NB4 (cell line): Measurements from ENCODE around the gene RCAN3.

Source experiments
- CTCF ChIP-seq: IDR thresholded peaks from one replicate; pipeline ENCODE4 v1.5.1; 2012; ENCODE audit warnings: low read depth, low read length
- MAX ChIP-seq: IDR thresholded peaks from 2 replicates; pipeline ENCODE4 v1.6.1; 2011; ENCODE audit warnings: low read depth, low read length
- MYC ChIP-seq: IDR thresholded peaks from 2 replicates; pipeline ENCODE4 v1.6.1; 2011; ENCODE audit warnings: low read depth, low read length
- POLR2A ChIP-seq: IDR thresholded peaks from 2 replicates; pipeline ENCODE4 v1.6.1; 2011; ENCODE audit warnings: mild to moderate bottlenecking; ENCODE audit not compliant: insufficient read length; ENCODE audit errors: extremely low read depth

- no peak for TF ChIP-seq CTCF
- TF ChIP-seq MAX: no peak
- TF ChIP-seq POLR2A: no peak
- TF ChIP-seq MYC: no peak
Measured at GRCh38 chr1:24465638-24466037, 37.0 kb upstream of the RCAN3 start.
